ENCODE measurements around the gene NUDT7.

Gene NUDT7

DNA sequence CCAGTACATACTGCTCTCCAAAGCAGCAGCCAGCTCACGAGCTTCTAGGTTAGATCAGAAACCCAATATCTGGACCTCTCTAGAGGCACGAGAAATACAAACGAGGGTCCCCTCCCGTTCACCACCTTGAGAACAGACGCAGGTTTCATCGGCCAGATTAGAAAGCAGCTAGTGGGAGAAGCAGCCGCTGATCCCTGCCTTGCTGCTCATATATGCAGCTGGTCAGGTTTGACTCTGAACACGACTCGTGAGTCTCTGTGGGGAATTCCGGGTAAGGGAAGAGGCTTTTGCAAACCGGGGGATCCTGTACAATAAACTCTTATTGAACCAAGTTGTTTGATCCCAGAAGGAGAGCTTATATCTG is 67.7 kb downstream of the NUDT7 start:
- H3K9ac ChIP-seq (ENCODE audit: low read depth, low read length) = no peak overlapping the region
- peaks cover 20% of the 10 kb centered on the region for H3K4me1 ChIP-seq (ENCODE audit: control insufficient read depth, insufficient read depth, low read length)
- no peaks in the 10 kb centered on the region for H3K9me3 ChIP-seq (ENCODE audit: control insufficient read depth, insufficient read depth, low read length)
- no peak overlapping the region for H3K27ac ChIP-seq (ENCODE audit: low read depth, low read length)
- H3K27me3 ChIP-seq (ENCODE audit: control insufficient read depth, insufficient read depth, low read length) = peaks cover 35% of the 10 kb centered on the region
- H3K36me3 ChIP-seq (ENCODE audit: control insufficient read depth, insufficient read depth, low read length) = no peaks in the 10 kb centered on the region
- peak overlapping the region; percentile 92 for H3K4me3 ChIP-seq (ENCODE audit: low read depth, low read length)

DNA sequence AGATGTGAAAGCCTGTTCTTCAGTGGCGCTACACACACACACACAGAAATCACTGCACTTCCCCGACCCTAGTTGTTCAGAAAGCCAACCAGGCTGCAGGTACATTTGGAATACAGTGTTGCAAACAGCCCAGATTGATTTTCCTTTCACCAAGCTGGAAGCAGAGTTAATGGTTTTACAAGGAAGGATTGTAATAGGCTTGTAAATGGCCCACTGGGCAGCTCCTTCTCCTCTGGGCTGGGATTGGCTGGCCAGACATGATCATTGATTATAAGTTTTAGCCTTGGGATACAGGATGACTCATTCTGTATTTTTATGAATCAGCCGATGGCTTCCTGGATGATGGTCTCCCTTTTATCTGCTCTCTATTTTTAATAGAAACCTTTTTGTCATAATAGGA is 68.6 kb downstream of the NUDT7 start:
- no peaks in the 10 kb centered on the region for H3K36me3 ChIP-seq (ENCODE audit: control insufficient read depth, insufficient read depth, low read length)
- H3K9me3 ChIP-seq (ENCODE audit: control insufficient read depth, insufficient read depth, low read length) = no peaks in the 10 kb centered on the region
- peak overlapping the region; percentile 92; the same call in 1 of the 2 replicates for H3K4me3 ChIP-seq (ENCODE audit: low read depth, low read length)
- no peak overlapping the region for H3K9ac ChIP-seq (ENCODE audit: low read depth, low read length)
- H3K27ac ChIP-seq (ENCODE audit: low read depth, low read length) = no peak overlapping the region
- H3K27me3 ChIP-seq (ENCODE audit: control insufficient read depth, insufficient read depth, low read length) = peaks cover 35% of the 10 kb centered on the region
- H3K4me1 ChIP-seq (ENCODE audit: control insufficient read depth, insufficient read depth, low read length) = peaks cover 20% of the 10 kb centered on the region
